HepG2 (cell line): Measurements from ENCODE around the gene KCNS1. TPM values are rescaled to one million over a fixed set of nuclear protein-coding genes. Genes with fewer than 3 reads are reported as not detected.

Experiments
- AFF4 ChIP-seq: sonication (generic); formaldehyde crosslinking; IDR thresholded peaks from 2 replicates; pipeline ENCODE4 v1.4.0; 2020; ENCODE audit warnings: missing genetic modification reagents
- CCDC6 ChIP-seq: sonication (generic); formaldehyde crosslinking; IDR thresholded peaks from 2 replicates; pipeline ENCODE4 v1.8.1; 2022; ENCODE audit warnings: mild to moderate bottlenecking, missing genetic modification reagents, moderate library complexity
- CEBPB ChIP-seq: IDR thresholded peaks from 2 replicates; pipeline ENCODE4 v1.6.1; 2011; ENCODE audit warnings: low read depth, low read length, improper control_type of control experiment, borderline replicate concordance
- CHD2 ChIP-seq: IDR thresholded peaks from 2 replicates; pipeline ENCODE4 v1.6.1; 2011; ENCODE audit warnings: low read depth, low read length, improper control_type of control experiment
- KLF12 ChIP-seq: sonication (generic); formaldehyde crosslinking; IDR thresholded peaks from 2 replicates; pipeline ENCODE4 v1.4.0; 2020; ENCODE audit warnings: missing genetic modification reagents, borderline replicate concordance
- PHF8 ChIP-seq: sonication (generic); formaldehyde crosslinking; IDR thresholded peaks from 2 replicates; pipeline ENCODE4 v1.5.0; 2020; ENCODE audit warnings: missing genetic modification reagents
- REST ChIP-seq, 2 experiments: IDR thresholded peaks; 2 replicates each; pipeline ENCODE4 v1.6.1; 2011 to 2012; ENCODE audit warnings: low read length in 2 of 2, borderline replicate concordance in 1 of 2, low read depth in 1 of 2, mild to moderate bottlenecking in 1 of 2, moderate library complexity in 1 of 2
- RFX1 ChIP-seq: fragments of 450-650 bp; IDR thresholded peaks from 2 replicates; pipeline ENCODE4 v1.6.1; 2017
- RFX3 ChIP-seq: IDR thresholded peaks from 2 replicates; pipeline ENCODE4 v1.6.1; 2016; ENCODE audit warnings: missing biosample characterization, missing genetic modification reagents
- RFXAP ChIP-seq: sonication (generic); formaldehyde crosslinking; IDR thresholded peaks from 2 replicates; pipeline ENCODE4 v1.4.0; 2020; ENCODE audit warnings: missing genetic modification reagents, borderline replicate concordance
- RXRB ChIP-seq: IDR thresholded peaks from 2 replicates; pipeline ENCODE4 v1.6.1; 2016; ENCODE audit warnings: borderline replicate concordance, missing genetic modification reagents, missing compliant biosample characterization
- TBX2 ChIP-seq: sonication (generic); formaldehyde crosslinking; IDR thresholded peaks from 2 replicates; pipeline ENCODE4 v1.5.0; 2020; ENCODE audit warnings: missing genetic modification reagents, mild to moderate bottlenecking, borderline replicate concordance
- ZNF280B ChIP-seq: sonication (generic); formaldehyde crosslinking; IDR thresholded peaks from 2 replicates; pipeline ENCODE4 v1.5.0; 2020; ENCODE audit warnings: missing genetic modification reagents, mild to moderate bottlenecking, borderline replicate concordance
- ZNF335 ChIP-seq: sonication (generic); formaldehyde crosslinking; IDR thresholded peaks from 2 replicates; pipeline ENCODE4 v1.4.0; 2020; ENCODE audit warnings: missing genetic modification reagents
- ZNF691 ChIP-seq: sonication (generic); formaldehyde crosslinking; IDR thresholded peaks from 2 replicates; pipeline ENCODE4 v1.4.0; 2020; ENCODE audit warnings: missing genetic modification reagents, low read depth, mild to moderate bottlenecking, borderline replicate concordance
- ZNF816 ChIP-seq: sonication (generic); formaldehyde crosslinking; IDR thresholded peaks from 2 replicates; pipeline ENCODE4 v1.8.0; 2022; ENCODE audit warnings: missing genetic modification reagents, mild to moderate bottlenecking, borderline replicate concordance
- ZNF891 ChIP-seq: sonication (generic); formaldehyde crosslinking; IDR thresholded peaks from 2 replicates; pipeline ENCODE4 v1.5.0; 2020; ENCODE audit warnings: mild to moderate bottlenecking, missing genetic modification reagents
- polyA plus RNA-seq, 8 experiments: library from polyadenylated mRNA; depleted of rRNA in 3 of 8; stranded (reverse) in 7 of 8; unstranded in 1 of 8; fragments of >200 nt; fragmentation: Illumina TruSeq in 4 of 8; extraction: Trizol in 4 of 8; gene quantifications; 2 replicates each; pipeline versions ENCODE4 v1.2.1 to v1.2.3, GENCODE V29; 2011 to 2016; ENCODE audit warnings: low read depth in 4 of 8, missing spikeins in 1 of 8, mixed read lengths in 1 of 8; ENCODE audit not compliant: insufficient read depth in 1 of 8
- total RNA-seq, 5 experiments: library from RNA; depleted of rRNA; stranded (reverse); fragments of >200 nt; fragmentation: Illumina TruSeq; extraction: Trizol; gene quantifications; 2 replicates each; pipeline ENCODE4 v1.2.3, GENCODE V29; 2016; ENCODE audit warnings: low read depth in 1 of 5

The KCNS1 gene
- total and polyA plus RNA-seq, 2 of the 13 experiments (the other 11 are each of a cell fraction or from before 2014, with no cell fraction given), result 0.03 TPM; not detected in 1

- no peak for TF ChIP-seq CCDC6 (CRISPR knock-in tag)
- no peak for TF ChIP-seq RFX3 (CRISPR knock-in tag)
- TF ChIP-seq KLF12 (CRISPR knock-in tag), result no peak
- TF ChIP-seq TBX2 (CRISPR knock-in tag), result peak; percentile 25; the same call in 1 of the 2 replicates
- no peak for TF ChIP-seq RFX1
- no peak for TF ChIP-seq REST (IDR thresholded peaks at IDR 0.05; ENCODE audit: borderline replicate concordance in 1 of 2, low read depth in 1 of 2, low read length in 2 of 2)
- no peak for TF ChIP-seq ZNF816 (CRISPR knock-in tag)
- TF ChIP-seq AFF4 (CRISPR knock-in tag), result no peak
- TF ChIP-seq RFXAP (CRISPR knock-in tag), result no peak
- no peak for TF ChIP-seq CEBPB
- TF ChIP-seq PHF8, result no peak
- no peak for TF ChIP-seq ZNF280B
- TF ChIP-seq RXRB (CRISPR knock-in tag), result no peak
- no peak for TF ChIP-seq CHD2
- peak; percentile 18; the same call in 1 of the 2 replicates for TF ChIP-seq ZNF891 (CRISPR knock-in tag)
- no peak for TF ChIP-seq ZNF335 (CRISPR knock-in tag)
- no peak for TF ChIP-seq ZNF691 (CRISPR knock-in tag)
Observed at GRCh38 chr20:45111799-45112471, 11.0 kb upstream of the KCNS1 start (continued).
